H1 (cell line): Measurements from ENCODE around the gene PATJ. TPM values are rescaled to one million over a fixed set of nuclear protein-coding genes. Genes with fewer than 3 reads are reported as not detected.

Experiments used
- CTCF ChIA-PET: fragments of 300-600 bp; sonication (Branson Sonifier 250); formaldehyde crosslinking; loops from one replicate; lab custom pipeline; 2021; ENCODE audit not compliant: partially characterized antibody; lab: Charles Lee
- POLR2A ChIA-PET: fragments of 300-600 bp; sonication (Branson Sonifier 250); formaldehyde crosslinking; loops from one replicate; lab custom pipeline; 2021; ENCODE audit warnings: inconsistent platforms; ENCODE audit not compliant: partially characterized antibody; lab: Charles Lee
- DNase-seq, 2 experiments: peaks; one replicate each; pipeline versions ENCODE4 v3.0.0 to v3.0.0-alpha.2; 2010 to 2022; ENCODE audit warnings: low spot score in 2 of 2, low read depth in 1 of 2, mixed read lengths in 1 of 2
- FAIRE-seq: peaks from 2 replicates; lab custom pipeline; 2011; peaks lifted over from hg19 to GRCh38; lab: Jason Lieb, UNC
- H2AFZ ChIP-seq: 2 replicates; pipeline ENCODE4 v1.8.1; 2012; ENCODE audit warnings: low read length, inconsistent platforms
- H2AK5ac ChIP-seq: 2 replicates; pipeline ENCODE4 v1.6.1; 2013; ENCODE audit warnings: low read depth, low read length
- H2BK120ac ChIP-seq: replicated peaks from 2 replicates; pipeline ENCODE3; 2013; ENCODE audit warnings: low read depth, low read length, inconsistent platforms
- H2BK12ac ChIP-seq: 2 replicates; pipeline ENCODE4 v1.6.1; 2013; ENCODE audit warnings: low read depth, low read length
- H2BK15ac ChIP-seq: 2 replicates; pipeline ENCODE4 v1.6.1; 2013; ENCODE audit warnings: low read length
- H2BK20ac ChIP-seq: 2 replicates; pipeline ENCODE4 v1.6.1; 2013; ENCODE audit warnings: low read length
- H2BK5ac ChIP-seq: 2 replicates; pipeline ENCODE4 v1.6.1; 2013; ENCODE audit warnings: low read depth, low read length
- H3K14ac ChIP-seq: 2 replicates; pipeline ENCODE4 v1.6.1; 2013; ENCODE audit warnings: inconsistent platforms; ENCODE audit not compliant: insufficient read length
- H3K18ac ChIP-seq: 2 replicates; pipeline ENCODE4 v1.6.1; 2013; ENCODE audit warnings: low read length; ENCODE audit errors: extremely low read depth
- H3K23ac ChIP-seq: 2 replicates; pipeline ENCODE4 v1.6.1; 2013; ENCODE audit warnings: inconsistent platforms; ENCODE audit not compliant: insufficient read length
- H3K23me2 ChIP-seq: 2 replicates; pipeline ENCODE4 v1.6.1; 2013; ENCODE audit warnings: low read depth, low read length
- H3K27ac ChIP-seq: 2 replicates; pipeline ENCODE4 v1.6.1; 2011; ENCODE audit warnings: low read depth, low read length, inconsistent platforms
- H3K27me3 ChIP-seq, 4 experiments: replicated peaks in 1 of 4; 1 replicate in 1 of 4; 2 replicates in 3 of 4; pipeline versions ENCODE4 v1.6.1 to v1.8.1; 2011 to 2013; ENCODE audit warnings: low read length in 3 of 4, mild to moderate bottlenecking in 3 of 4, inconsistent platforms in 2 of 4, mixed read lengths in 2 of 4, moderate library complexity in 1 of 4; ENCODE audit not compliant: control insufficient read depth in 3 of 4, insufficient read depth in 3 of 4; ENCODE audit errors: extremely low read depth in 1 of 4
- H3K36me3 ChIP-seq, 4 experiments: 2 replicates each; pipeline versions ENCODE4 v1.6.1 to v1.8.1; 2011 to 2013; ENCODE audit warnings: mild to moderate bottlenecking in 4 of 4, low read length in 3 of 4, moderate library complexity in 2 of 4, control low read depth in 1 of 4, inconsistent platforms in 1 of 4; ENCODE audit not compliant: insufficient read depth in 4 of 4, control insufficient read depth in 2 of 4
- H3K4ac ChIP-seq: replicated peaks from 2 replicates; pipeline ENCODE3; 2013; ENCODE audit warnings: low read length, low read depth, mixed read lengths, inconsistent platforms; ENCODE audit not compliant: insufficient read length
- H3K4me1 ChIP-seq, 4 experiments: replicated peaks in 1 of 4; 1 replicate in 1 of 4; 2 replicates in 3 of 4; pipeline versions ENCODE4 v1.6.1 to v1.8.1; 2011 to 2013; ENCODE audit warnings: low read length in 3 of 4, inconsistent platforms in 2 of 4, mixed read lengths in 1 of 4; ENCODE audit not compliant: insufficient read depth in 4 of 4, control insufficient read depth in 3 of 4
- H3K4me2 ChIP-seq, 2 experiments: 2 replicates each; pipeline versions ENCODE4 v1.6.1 to v1.8.1; 2011 to 2013; ENCODE audit warnings: low read depth in 2 of 2, low read length in 2 of 2, control low read depth in 1 of 2, inconsistent platforms in 1 of 2, mild to moderate bottlenecking in 1 of 2; ENCODE audit not compliant: insufficient read depth in 1 of 2
- H3K4me3 ChIP-seq, 4 experiments: fragments of 200-600, 300-600 bp in 1 of 4; sonication (generic), shearing (Covaris generic), sonication (Bioruptor Twin) in 1 of 4; 2 replicates each; pipeline versions ENCODE4 v1.5.1 to v1.8.1; 2011 to 2016; ENCODE audit warnings: low read length in 4 of 4, low read depth in 3 of 4, control low read depth in 2 of 4, inconsistent platforms in 2 of 4, mild to moderate bottlenecking in 2 of 4, mixed read lengths in 1 of 4, moderate library complexity in 1 of 4; ENCODE audit not compliant: insufficient read depth in 2 of 4; ENCODE audit errors: extremely low read depth in 1 of 4
- H3K56ac ChIP-seq: replicated peaks from 2 replicates; pipeline ENCODE3; 2013; ENCODE audit warnings: low read depth, mild to moderate bottlenecking, mixed read lengths, low read length, inconsistent platforms; ENCODE audit not compliant: insufficient read length
- H3K79me1 ChIP-seq: 2 replicates; pipeline ENCODE4 v1.6.1; 2013; ENCODE audit warnings: low read depth, low read length, control low read depth
- H3K79me2 ChIP-seq, 2 experiments: 2 replicates each; pipeline versions ENCODE4 v1.6.1 to v1.8.1; 2012 to 2013; ENCODE audit warnings: low read length in 2 of 2, mild to moderate bottlenecking in 2 of 2, inconsistent platforms in 1 of 2; ENCODE audit not compliant: insufficient read depth in 2 of 2, control insufficient read depth in 1 of 2
- H3K9ac ChIP-seq, 4 experiments: replicated peaks in 1 of 4; 1 replicate in 1 of 4; 2 replicates in 3 of 4; pipeline versions ENCODE4 v1.6.1 to v1.8.1; 2011 to 2013; ENCODE audit warnings: low read depth in 3 of 4, low read length in 3 of 4, control low read depth in 2 of 4, mild to moderate bottlenecking in 2 of 4, moderate library complexity in 2 of 4, inconsistent platforms in 1 of 4; ENCODE audit errors: extremely low read depth in 1 of 4
- H3K9me3 ChIP-seq, 2 experiments: 2 replicates each; pipeline versions ENCODE4 v1.6.1 to v1.8.1; 2012 to 2013; ENCODE audit warnings: mild to moderate bottlenecking in 2 of 2, moderate library complexity in 2 of 2, control low read depth in 1 of 2, inconsistent platforms in 1 of 2, low read depth in 1 of 2, low read length in 1 of 2, mixed read lengths in 1 of 2; ENCODE audit not compliant: insufficient read depth in 2 of 2
- H4K20me1 ChIP-seq, 2 experiments: replicated peaks in 1 of 2; 2 replicates each; pipeline versions ENCODE3 to v1.8.1; 2011 to 2013; ENCODE audit warnings: inconsistent platforms in 2 of 2, low read length in 2 of 2, mild to moderate bottlenecking in 1 of 2; ENCODE audit not compliant: insufficient read depth in 2 of 2, control insufficient read depth in 1 of 2
- H4K5ac ChIP-seq: 2 replicates; pipeline ENCODE4 v1.6.1; 2013; ENCODE audit warnings: low read length, low read depth, mixed read lengths, inconsistent platforms; ENCODE audit not compliant: insufficient read length
- H4K8ac ChIP-seq: 2 replicates; pipeline ENCODE4 v1.8.0; 2013; ENCODE audit warnings: mild to moderate bottlenecking, moderate library complexity, low read length, inconsistent platforms; ENCODE audit not compliant: insufficient read depth; ENCODE audit errors: extremely low read depth
- H4K91ac ChIP-seq: replicated peaks from 2 replicates; pipeline ENCODE3; 2013; ENCODE audit warnings: low read length, mixed read lengths, inconsistent platforms; ENCODE audit not compliant: insufficient read length
- BACH1 ChIP-seq: IDR thresholded peaks from 2 replicates; pipeline ENCODE4 v1.6.1; 2012; ENCODE audit warnings: low read length, improper control_type of control experiment
- EGR1 ChIP-seq: IDR thresholded peaks from 2 replicates; pipeline ENCODE4 v1.6.1; 2011; ENCODE audit warnings: low read depth, low read length, borderline replicate concordance
- EZH2 ChIP-seq: fragments of 200-600 bp; sonication (generic); IDR thresholded peaks from 2 replicates; pipeline ENCODE4 v1.7.1; 2012; ENCODE audit warnings: low read depth, mild to moderate bottlenecking, moderate library complexity, low read length, inconsistent platforms; ENCODE audit not compliant: severe bottlenecking
- FOSL1 ChIP-seq: IDR thresholded peaks from 2 replicates; pipeline ENCODE4 v1.6.1; 2011; ENCODE audit warnings: mild to moderate bottlenecking, low read depth, low read length, moderate library complexity; ENCODE audit not compliant: insufficient read depth
- MAX ChIP-seq: IDR thresholded peaks from 2 replicates; pipeline ENCODE4 v1.6.1; 2012; ENCODE audit warnings: inconsistent platforms
- RAD21 ChIP-seq, 2 experiments: IDR thresholded peaks in 1 of 2; conservative IDR thresholded peaks in 1 of 2; 2 replicates each; pipeline ENCODE4 v1.6.1; 2011; ENCODE audit warnings: low read depth in 2 of 2, low read length in 2 of 2, improper control_type of control experiment in 1 of 2, inconsistent platforms in 1 of 2, mild to moderate bottlenecking in 1 of 2, moderate library complexity in 1 of 2
- SIRT6 ChIP-seq: IDR thresholded peaks from one replicate; pipeline ENCODE4 v1.7.1; 2012; ENCODE audit warnings: low read length, inconsistent platforms
- TEAD4 ChIP-seq: IDR thresholded peaks from 2 replicates; pipeline ENCODE4 v1.6.1; 2012; ENCODE audit warnings: low read depth, low read length, inconsistent platforms, mixed read lengths
- polyA plus RNA-seq, 7 experiments: library from polyadenylated mRNA; depleted of rRNA in 3 of 7; stranded (reverse) in 5 of 7; unstranded in 2 of 7; fragments of >200 nt in 5 of 7; fragments of 200-250 nt in 2 of 7; gene quantifications; 1 replicate in 5 of 7; 2 replicates in 1 of 7; 4 replicates in 1 of 7; pipeline versions ENCODE4 v1.2.1 to v1.2.3, GENCODE V29; 2011 to 2013; ENCODE audit warnings: missing spikeins in 2 of 7, mixed read lengths in 2 of 7
- total RNA-seq: library from RNA; stranded (reverse); fragmentation: NEBNext Ultra II Directional; extraction: Animal tissue kit (Norgen Biotek cat#: 25700); gene quantifications from 2 replicates; pipeline ENCODE4 v1.2.1, GENCODE V29; 2021
- TF ChIP-seq, protein P1 (sequence below): IDR thresholded peaks from 2 replicates; pipeline ENCODE4 v1.6.1; 2012; ENCODE audit warnings: low read length, inconsistent platforms

PATJ gene
- total and polyA plus RNA-seq, 2 of the 8 experiments (the other 6 are each of a cell fraction or from before 2014, with no cell fraction given), result 8.2 to 55.6 TPM

DNA sequence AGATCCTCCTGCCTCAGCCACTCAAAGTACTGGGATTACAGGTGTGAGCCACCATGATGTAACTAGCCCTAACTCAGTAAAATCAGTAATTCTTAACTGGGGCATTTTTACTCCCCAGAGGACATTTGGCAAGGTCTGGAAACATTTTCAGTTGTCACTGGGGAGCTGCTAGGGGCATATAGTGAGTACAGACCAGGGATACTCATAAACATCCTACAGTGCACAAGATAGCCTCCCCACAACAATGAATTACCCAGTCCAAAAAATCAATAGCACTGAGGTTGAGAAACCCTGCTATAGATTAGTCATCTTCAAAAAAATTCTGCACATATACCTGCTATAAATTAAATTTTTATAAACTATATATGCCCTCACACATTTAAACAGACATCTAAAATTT is 30.3 kb upstream of the PATJ start:
- Histone ChIP-seq H3K79me2 (no peaks in the 10 kb centered on the region; a peak in 1 of 4 replicates), H3K14ac (no peak overlapping the region), H2BK5ac (no peak overlapping the region), H2BK120ac (no peak overlapping the region), H3K23ac (no peak overlapping the region), H3K23me2 (no peaks in the 10 kb centered on the region; the same call in 1 of the 2 replicates), H3K4me1 (no peaks in the 10 kb centered on the region), H3K9me3 (no peaks in the 10 kb centered on the region), H3K27me3 (no peaks in the 10 kb centered on the region), H3K9ac (no peak overlapping the region), H2BK15ac (no peak overlapping the region), H2BK12ac (no peak overlapping the region), H3K27ac (no peak overlapping the region), H2AFZ (no peak overlapping the region), H3K4me3 (no peak overlapping the region), H2BK20ac (no peak overlapping the region), H3K4me2 (no peak overlapping the region), H3K4ac (no peak overlapping the region), H3K36me3 (peaks cover 0 to 25% (median 9%) of the 10 kb centered on the region in 4 experiments; a peak in 6 of 8 replicates), H3K18ac (no peak overlapping the region), H4K5ac (no peak overlapping the region), H4K91ac (no peak overlapping the region), H2AK5ac (no peak overlapping the region), H3K79me1 (no peaks in the 10 kb centered on the region), H3K56ac (no peak overlapping the region), H4K20me1 (peaks cover 0 to 1% of the 10 kb centered on the region in 2 experiments), H4K8ac (no peak overlapping the region)
- POLR2A ChIA-PET, result interaction anchor here (0.6 kb wide), 1 partner anchor 913 kb away, joined by 3 read pairs; no protein-coding TSS in a partner anchor
- TF ChIP-seq EGR1 (no peak), FOSL1 (no peak), TEAD4 (no peak), RAD21 (IDR thresholded peaks at IDR 0.05 in 1 of 2, conservative IDR thresholded peaks at IDR 0.05 in 1 of 2; ENCODE audit: low read depth in 2 of 2, low read length in 2 of 2) (no peak), EZH2 (no peak), SIRT6 (no peak), BACH1 (no peak), MAX (no peak)
- TF ChIP-seq, protein P1, sequence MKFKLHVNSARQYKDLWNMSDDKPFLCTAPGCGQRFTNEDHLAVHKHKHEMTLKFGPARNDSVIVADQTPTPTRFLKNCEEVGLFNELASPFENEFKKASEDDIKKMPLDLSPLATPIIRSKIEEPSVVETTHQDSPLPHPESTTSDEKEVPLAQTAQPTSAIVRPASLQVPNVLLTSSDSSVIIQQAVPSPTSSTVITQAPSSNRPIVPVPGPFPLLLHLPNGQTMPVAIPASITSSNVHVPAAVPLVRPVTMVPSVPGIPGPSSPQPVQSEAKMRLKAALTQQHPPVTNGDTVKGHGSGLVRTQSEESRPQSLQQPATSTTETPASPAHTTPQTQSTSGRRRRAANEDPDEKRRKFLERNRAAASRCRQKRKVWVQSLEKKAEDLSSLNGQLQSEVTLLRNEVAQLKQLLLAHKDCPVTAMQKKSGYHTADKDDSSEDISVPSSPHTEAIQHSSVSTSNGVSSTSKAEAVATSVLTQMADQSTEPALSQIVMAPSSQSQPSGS, result no peak
- CTCF ChIA-PET, result no interaction called here
- DNase-seq, result no peak
- no peak for FAIRE-seq
